HepG2 (cell line): ENCODE results near the gene PIGW. TPM values are rescaled to one million over a fixed set of nuclear protein-coding genes. Genes with fewer than 3 reads are reported as not detected.

Source experiments
- ATAD3A ChIP-seq: sonication (generic); formaldehyde crosslinking; IDR thresholded peaks from 2 replicates; pipeline ENCODE4 v1.4.0; 2020; ENCODE audit warnings: missing genetic modification reagents
- EEA1 ChIP-seq: sonication (generic); formaldehyde crosslinking; IDR thresholded peaks from 2 replicates; pipeline ENCODE4 v1.5.1; 2020; ENCODE audit warnings: mild to moderate bottlenecking, missing genetic modification reagents, borderline replicate concordance
- FUBP1 ChIP-seq: sonication (generic); formaldehyde crosslinking; IDR thresholded peaks from 2 replicates; pipeline ENCODE4 v1.5.1; 2020; ENCODE audit warnings: missing genetic modification reagents, mild to moderate bottlenecking, borderline replicate concordance
- MAZ ChIP-seq, 2 experiments: sonication (generic) in 1 of 2; formaldehyde crosslinking in 1 of 2; IDR thresholded peaks; 2 replicates each; pipeline versions ENCODE4 v1.5.0 to v1.6.1; 2012 to 2020; ENCODE audit warnings: low read depth in 2 of 2, mild to moderate bottlenecking in 2 of 2, borderline replicate concordance in 1 of 2, improper control_type of control experiment in 1 of 2, low read length in 1 of 2, missing genetic modification reagents in 1 of 2, moderate library complexity in 1 of 2
- ZBTB1 ChIP-seq: sonication (generic); formaldehyde crosslinking; IDR thresholded peaks from 2 replicates; pipeline ENCODE4 v1.4.0; 2020; ENCODE audit warnings: missing genetic modification reagents, borderline replicate concordance
- ZBTB34 ChIP-seq: sonication (generic); formaldehyde crosslinking; IDR thresholded peaks from 2 replicates; pipeline ENCODE4 v1.8.0; 2022; ENCODE audit warnings: mild to moderate bottlenecking, missing genetic modification reagents
- ZFP36L2 ChIP-seq: sonication (generic); formaldehyde crosslinking; IDR thresholded peaks from 2 replicates; pipeline ENCODE4 v1.4.0; 2020; ENCODE audit warnings: missing genetic modification reagents
- ZFP41 ChIP-seq: sonication (generic); formaldehyde crosslinking; IDR thresholded peaks from 2 replicates; pipeline ENCODE4 v1.4.0; 2020; ENCODE audit warnings: mild to moderate bottlenecking, missing genetic modification reagents, borderline replicate concordance
- ZFYVE20 ChIP-seq: sonication (generic); formaldehyde crosslinking; IDR thresholded peaks from 2 replicates; pipeline ENCODE4 v1.8.0; 2023; ENCODE audit warnings: low read depth, mild to moderate bottlenecking, moderate library complexity, missing genetic modification reagents, borderline replicate concordance
- ZNF280D ChIP-seq: sonication (generic); formaldehyde crosslinking; IDR thresholded peaks from 2 replicates; pipeline ENCODE4 v1.5.1; 2020; ENCODE audit warnings: mild to moderate bottlenecking, missing genetic modification reagents
- ZNF343 ChIP-seq: sonication (generic); formaldehyde crosslinking; IDR thresholded peaks from 2 replicates; pipeline ENCODE4 v1.4.0; 2020; ENCODE audit warnings: mild to moderate bottlenecking, missing genetic modification reagents
- polyA plus RNA-seq, 8 experiments: library from polyadenylated mRNA; depleted of rRNA in 3 of 8; stranded (reverse) in 7 of 8; unstranded in 1 of 8; fragments of >200 nt; fragmentation: Illumina TruSeq in 4 of 8; extraction: Trizol in 4 of 8; gene quantifications; 2 replicates each; pipeline versions ENCODE4 v1.2.1 to v1.2.3, GENCODE V29; 2011 to 2016; ENCODE audit warnings: low read depth in 4 of 8, missing spikeins in 1 of 8, mixed read lengths in 1 of 8; ENCODE audit not compliant: insufficient read depth in 1 of 8
- total RNA-seq, 5 experiments: library from RNA; depleted of rRNA; stranded (reverse); fragments of >200 nt; fragmentation: Illumina TruSeq; extraction: Trizol; gene quantifications; 2 replicates each; pipeline ENCODE4 v1.2.3, GENCODE V29; 2016; ENCODE audit warnings: low read depth in 1 of 5
- TF ChIP-seq, protein P1 (sequence below): IDR thresholded peaks from 2 replicates; pipeline ENCODE4 v1.6.1; 2016; ENCODE audit warnings: missing biosample characterization, missing genetic modification reagents, low read depth
- TF ChIP-seq, protein P2 (sequence below): sonication (generic); formaldehyde crosslinking; IDR thresholded peaks from 2 replicates; pipeline ENCODE4 v1.4.0; 2020; ENCODE audit warnings: mild to moderate bottlenecking, missing genetic modification reagents
- TF ChIP-seq, protein P3 (sequence below): IDR thresholded peaks from 2 replicates; pipeline ENCODE4 v1.6.1; 2016; ENCODE audit warnings: missing genetic modification reagents, missing compliant biosample characterization

Gene PIGW
- total and polyA plus RNA-seq, 2 of the 13 experiments (the other 11 are each of a cell fraction or from before 2014, with no cell fraction given): 9.0 to 24.0 TPM

DNA sequence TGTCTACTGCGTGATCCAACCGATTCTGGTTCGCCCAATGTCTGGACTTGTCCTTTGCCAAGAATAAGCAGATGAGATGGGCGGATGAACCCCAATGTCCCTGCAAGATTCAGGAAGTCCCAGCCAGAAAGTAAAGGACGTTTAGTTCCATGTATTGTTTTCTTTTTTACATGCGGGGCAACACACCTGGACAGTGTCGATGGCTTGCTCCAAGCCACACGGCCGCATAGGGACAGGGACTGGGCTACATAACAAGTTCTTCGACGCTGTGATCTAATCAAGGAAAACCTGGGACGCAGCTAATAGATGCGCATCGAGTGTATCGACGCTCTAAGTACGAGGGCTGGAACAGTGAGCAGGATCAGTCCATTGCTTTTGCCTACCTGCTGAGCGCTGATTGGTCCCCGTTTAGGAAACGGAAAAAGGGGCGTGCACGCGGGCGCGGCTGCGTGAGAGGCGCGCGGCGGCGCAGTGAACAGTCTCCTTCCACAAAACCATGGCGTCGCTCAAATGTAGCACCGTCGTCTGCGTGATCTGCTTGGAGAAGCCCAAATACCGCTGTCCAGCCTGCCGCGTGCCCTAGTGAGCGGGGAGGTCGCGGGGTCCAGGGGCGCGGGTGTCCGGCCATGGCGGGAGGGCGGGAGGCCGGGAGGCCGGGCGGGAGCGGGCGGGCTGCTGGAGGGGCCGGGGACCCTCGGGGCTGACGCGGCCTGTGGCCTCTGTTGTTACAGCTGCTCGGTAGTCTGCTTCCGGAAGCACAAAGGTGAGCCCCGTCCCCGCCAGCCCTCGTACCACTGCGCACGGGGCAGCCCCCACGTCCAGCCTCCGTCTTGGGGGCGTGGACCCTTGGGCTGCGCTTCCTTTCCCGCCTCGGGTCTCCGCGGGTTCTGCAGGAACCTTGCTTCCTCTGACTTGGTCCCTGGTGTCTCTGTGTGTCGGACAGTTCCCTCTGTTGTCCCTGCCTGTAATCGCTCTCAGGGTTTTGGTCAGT is 48.3 kb upstream of the PIGW start, which contains the start of gene ZNHIT3 (continued):
- TF ChIP-seq ZNF280D (CRISPR knock-in tag): peak; percentile 85; the same call in 1 of the 2 replicates
- TF ChIP-seq ZBTB1: no peak
- no peak for TF ChIP-seq FUBP1 (CRISPR knock-in tag)
- no peak for TF ChIP-seq ZBTB34 (CRISPR knock-in tag)
- TF ChIP-seq MAZ (IDR thresholded peaks at IDR 0.05; ENCODE audit: borderline replicate concordance, low read depth, low read length): no peak
- TF ChIP-seq MAZ (CRISPR knock-in tag; IDR thresholded peaks at IDR 0.05; ENCODE audit: low read depth): peak; percentile 45; the same call in 1 of the 2 replicates
- TF ChIP-seq, protein P1, sequence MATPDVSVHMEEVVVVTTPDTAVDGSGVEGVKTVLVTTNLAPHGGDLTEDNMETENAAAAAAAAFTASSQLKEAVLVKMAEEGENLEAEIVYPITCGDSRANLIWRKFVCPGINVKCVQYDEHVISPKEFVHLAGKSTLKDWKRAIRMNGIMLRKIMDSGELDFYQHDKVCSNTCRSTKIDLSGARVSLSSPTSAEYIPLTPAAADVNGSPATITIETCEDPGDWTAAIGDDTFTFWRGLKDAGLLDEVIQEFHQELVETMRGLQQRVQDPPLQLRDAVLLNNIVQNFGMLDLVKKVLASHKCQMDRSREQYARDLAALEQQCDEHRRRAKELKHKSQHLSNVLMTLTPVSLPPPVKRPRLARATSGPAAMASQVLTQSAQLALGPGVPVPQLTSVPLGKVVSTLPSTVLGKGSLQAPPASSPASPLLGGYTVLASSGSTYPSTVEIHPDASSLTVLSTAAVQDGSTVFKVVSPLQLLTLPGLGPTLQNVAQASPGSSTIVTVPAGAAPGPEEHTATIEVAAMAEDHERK (CRISPR knock-in tag): peak; percentile 91
- TF ChIP-seq ATAD3A: no peak
- TF ChIP-seq, protein P2, sequence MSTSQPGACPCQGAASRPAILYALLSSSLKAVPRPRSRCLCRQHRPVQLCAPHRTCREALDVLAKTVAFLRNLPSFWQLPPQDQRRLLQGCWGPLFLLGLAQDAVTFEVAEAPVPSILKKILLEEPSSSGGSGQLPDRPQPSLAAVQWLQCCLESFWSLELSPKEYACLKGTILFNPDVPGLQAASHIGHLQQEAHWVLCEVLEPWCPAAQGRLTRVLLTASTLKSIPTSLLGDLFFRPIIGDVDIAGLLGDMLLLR (CRISPR knock-in tag): no peak
- no peak for TF ChIP-seq ZFP41 (CRISPR knock-in tag)
- TF ChIP-seq ZFP36L2 (CRISPR knock-in tag): no peak
- TF ChIP-seq, protein P3, sequence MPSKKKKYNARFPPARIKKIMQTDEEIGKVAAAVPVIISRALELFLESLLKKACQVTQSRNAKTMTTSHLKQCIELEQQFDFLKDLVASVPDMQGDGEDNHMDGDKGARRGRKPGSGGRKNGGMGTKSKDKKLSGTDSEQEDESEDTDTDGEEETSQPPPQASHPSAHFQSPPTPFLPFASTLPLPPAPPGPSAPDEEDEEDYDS: peak; percentile 90
- TF ChIP-seq ZNF343 (CRISPR knock-in tag): 0 out of 2 replicates have a peak, but pooled peaks have one; percentile 36
- TF ChIP-seq EEA1 (CRISPR knock-in tag): peak; percentile 80; the same call in 1 of the 2 replicates
- TF ChIP-seq ZFYVE20: no peak
